DOHH2 (cell line): ENCODE results near the gene ZIC4.

ENCODE experiments used
- H3F3A ChIP-seq: fragments of 200-600 bp; sonication (generic), shearing (Covaris generic); 2 replicates; pipeline ENCODE4 v1.6.0; 2016; ENCODE audit warnings: antibody characterized with exemption, mild to moderate bottlenecking; ENCODE audit not compliant: control insufficient read depth, insufficient read depth
- H3K27ac ChIP-seq: fragments of 200-600 bp; sonication (generic); 2 replicates; pipeline ENCODE4 v1.5.1; 2014; ENCODE audit warnings: low read depth, mild to moderate bottlenecking, low read length, moderate library complexity
- H3K27me3 ChIP-seq: fragments of 200-600 bp; sonication (generic); 2 replicates; pipeline ENCODE4 v1.6.1; 2014; ENCODE audit warnings: mild to moderate bottlenecking, low read length, mixed read lengths; ENCODE audit not compliant: control insufficient read depth
- H3K36me3 ChIP-seq: fragments of 200-600 bp; sonication (generic); 2 replicates; pipeline ENCODE4 v1.6.1; 2014; ENCODE audit warnings: mild to moderate bottlenecking, low read length, moderate library complexity, mixed read lengths; ENCODE audit not compliant: control insufficient read depth
- H3K4me1 ChIP-seq: fragments of 200-600 bp; sonication (generic); 2 replicates; pipeline ENCODE4 v1.6.1; 2014; ENCODE audit warnings: mild to moderate bottlenecking, low read length, mixed read lengths; ENCODE audit not compliant: control insufficient read depth
- H3K4me2 ChIP-seq: fragments of 200-600 bp; sonication (generic); 2 replicates; pipeline ENCODE4 v1.6.0; 2014; ENCODE audit warnings: mild to moderate bottlenecking, low read length, moderate library complexity
- H3K4me3 ChIP-seq: fragments of 200-600 bp; sonication (generic); 2 replicates; pipeline ENCODE4 v1.5.1; 2014; ENCODE audit warnings: mild to moderate bottlenecking, low read length, mixed read lengths
- H3K79me2 ChIP-seq: fragments of 200-600 bp; sonication (generic); 2 replicates; pipeline ENCODE4 v1.6.1; 2014; ENCODE audit warnings: mild to moderate bottlenecking, low read length, mixed read lengths; ENCODE audit not compliant: control insufficient read depth
- H3K9me2 ChIP-seq: fragments of 200-600 bp; sonication (generic); replicated peaks from 2 replicates; pipeline ENCODE4 v1.6.1; 2014; ENCODE audit warnings: mild to moderate bottlenecking, low read length, mixed read lengths; ENCODE audit not compliant: control insufficient read depth
- H3K9me3 ChIP-seq: fragments of 200-600 bp; sonication (generic); 2 replicates; pipeline ENCODE4 v1.6.1; 2014; ENCODE audit warnings: antibody characterized with exemption, low read length, mixed read lengths; ENCODE audit not compliant: control insufficient read depth, insufficient read depth
- H4K20me1 ChIP-seq: fragments of 200-600 bp; sonication (generic); 2 replicates; pipeline ENCODE4 v1.6.0; 2014; ENCODE audit warnings: low read depth, mild to moderate bottlenecking, antibody characterized with exemption, low read length, moderate library complexity; ENCODE audit not compliant: control insufficient read depth, insufficient read depth
- EZH2phosphoT487 ChIP-seq: fragments of 200-600 bp; sonication (generic); IDR thresholded peaks from 2 replicates; pipeline ENCODE4 v1.6.1; 2017; ENCODE audit warnings: borderline replicate concordance, mild to moderate bottlenecking, antibody characterized with exemption, low read length, moderate library complexity, mixed read lengths
- TF ChIP-seq, protein P1 (sequence below): fragments of 200-600 bp; sonication (generic); IDR thresholded peaks from one replicate; pipeline ENCODE4 v1.5.1; 2014; ENCODE audit warnings: antibody characterized with exemption, mild to moderate bottlenecking, low read depth, low read length; ENCODE audit not compliant: poor library complexity, severe bottlenecking

Gene ZIC4

DNA sequence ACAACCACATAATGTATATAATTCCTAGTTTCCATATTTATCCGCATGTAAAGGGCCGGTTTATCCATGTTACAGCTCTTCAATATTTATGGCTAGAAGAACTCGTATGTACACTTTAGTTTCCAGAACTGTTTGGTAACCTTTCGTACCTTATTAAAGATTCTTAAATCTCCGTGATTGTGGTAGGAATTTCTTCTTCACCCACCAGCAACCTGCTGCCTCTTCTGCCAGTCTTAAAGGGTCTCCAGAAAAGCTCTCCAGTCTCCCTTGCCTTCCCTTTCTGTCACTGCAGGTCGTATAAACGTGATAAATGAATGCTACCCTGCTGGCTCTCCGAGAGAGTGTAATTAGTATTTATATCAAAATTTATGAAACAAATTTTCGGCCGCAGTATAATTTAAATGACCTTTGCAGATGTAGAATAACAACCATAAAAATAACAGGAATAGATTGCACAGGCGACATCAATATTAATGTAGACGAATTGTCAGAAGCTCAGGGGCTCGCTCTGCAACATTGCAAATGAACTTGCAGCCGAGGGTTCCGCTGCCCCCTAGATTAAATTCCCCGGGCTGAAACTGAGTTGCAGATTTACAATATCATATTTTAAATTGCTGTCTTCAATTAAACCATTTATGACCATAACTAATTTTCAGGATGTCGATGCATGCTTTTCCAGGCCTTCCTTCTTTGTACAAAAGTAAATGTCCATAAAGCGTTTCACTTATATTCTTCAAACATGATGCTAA lies 8.2 kb upstream of the ZIC4 start:
- Histone ChIP-seq H3K9me2 (no peaks in the 10 kb centered on the region), H3K4me1 (no peaks in the 10 kb centered on the region), H3K27ac (no peak overlapping the region), H3K4me2 (no peak overlapping the region), H3K27me3 (no peaks in the 10 kb centered on the region), H3K79me2 (no peaks in the 10 kb centered on the region), H4K20me1 (no peaks in the 10 kb centered on the region), H3F3A (no peaks in the 10 kb centered on the region), H3K36me3 (no peaks in the 10 kb centered on the region), H3K4me3 (no peak overlapping the region), H3K9me3 (peaks cover 5% of the 10 kb centered on the region; the same call in 1 of the 2 replicates)
- TF ChIP-seq, protein P1, sequence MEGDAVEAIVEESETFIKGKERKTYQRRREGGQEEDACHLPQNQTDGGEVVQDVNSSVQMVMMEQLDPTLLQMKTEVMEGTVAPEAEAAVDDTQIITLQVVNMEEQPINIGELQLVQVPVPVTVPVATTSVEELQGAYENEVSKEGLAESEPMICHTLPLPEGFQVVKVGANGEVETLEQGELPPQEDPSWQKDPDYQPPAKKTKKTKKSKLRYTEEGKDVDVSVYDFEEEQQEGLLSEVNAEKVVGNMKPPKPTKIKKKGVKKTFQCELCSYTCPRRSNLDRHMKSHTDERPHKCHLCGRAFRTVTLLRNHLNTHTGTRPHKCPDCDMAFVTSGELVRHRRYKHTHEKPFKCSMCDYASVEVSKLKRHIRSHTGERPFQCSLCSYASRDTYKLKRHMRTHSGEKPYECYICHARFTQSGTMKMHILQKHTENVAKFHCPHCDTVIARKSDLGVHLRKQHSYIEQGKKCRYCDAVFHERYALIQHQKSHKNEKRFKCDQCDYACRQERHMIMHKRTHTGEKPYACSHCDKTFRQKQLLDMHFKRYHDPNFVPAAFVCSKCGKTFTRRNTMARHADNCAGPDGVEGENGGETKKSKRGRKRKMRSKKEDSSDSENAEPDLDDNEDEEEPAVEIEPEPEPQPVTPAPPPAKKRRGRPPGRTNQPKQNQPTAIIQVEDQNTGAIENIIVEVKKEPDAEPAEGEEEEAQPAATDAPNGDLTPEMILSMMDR, result no peak
- no peak for TF ChIP-seq EZH2phosphoT487

DNA sequence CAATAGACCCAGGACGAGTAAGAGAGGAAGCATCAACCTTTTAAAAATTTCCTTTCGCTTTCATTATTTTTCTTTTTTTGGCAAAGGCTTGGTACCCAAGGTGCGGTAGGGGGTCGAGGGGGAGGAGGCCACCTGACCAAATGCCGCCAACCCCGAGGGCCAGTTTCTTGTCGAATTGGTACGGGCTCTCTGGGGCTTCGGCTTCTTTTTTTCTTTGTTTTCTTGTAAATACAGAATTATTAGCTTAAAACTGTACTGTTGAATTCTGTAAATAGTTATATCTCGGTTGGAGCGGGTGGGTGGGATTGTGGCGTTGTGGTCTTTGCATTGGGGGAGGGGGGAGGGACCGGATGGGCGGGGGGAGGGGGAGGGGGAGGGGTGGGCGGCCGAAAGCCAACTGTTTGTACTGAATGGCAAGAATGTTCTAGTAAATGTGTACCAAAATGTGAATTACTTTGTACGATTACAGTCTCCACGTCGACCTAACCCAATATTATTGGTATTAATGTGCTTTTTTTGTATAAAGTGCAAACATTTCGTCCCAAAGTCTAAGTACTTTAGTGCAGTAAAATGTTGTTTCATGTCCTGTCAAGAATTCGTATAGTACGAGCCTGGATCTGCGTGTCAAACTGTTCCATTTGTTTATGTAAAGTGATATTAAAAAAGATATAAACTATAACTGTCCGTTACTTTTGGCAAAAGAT lies 7.5 kb upstream of the ZIC4 start:
- Histone ChIP-seq H3K36me3 (no peaks in the 10 kb centered on the region), H4K20me1 (no peaks in the 10 kb centered on the region), H3K27me3 (no peaks in the 10 kb centered on the region), H3K4me1 (no peaks in the 10 kb centered on the region), H3K4me2 (no peak overlapping the region), H3K4me3 (no peak overlapping the region), H3K9me3 (peaks cover 5% of the 10 kb centered on the region; the same call in 1 of the 2 replicates), H3F3A (no peaks in the 10 kb centered on the region), H3K9me2 (no peaks in the 10 kb centered on the region), H3K27ac (no peak overlapping the region), H3K79me2 (no peaks in the 10 kb centered on the region)
- TF ChIP-seq EZH2phosphoT487, result no peak
- TF ChIP-seq, protein P1, result no peak

DNA sequence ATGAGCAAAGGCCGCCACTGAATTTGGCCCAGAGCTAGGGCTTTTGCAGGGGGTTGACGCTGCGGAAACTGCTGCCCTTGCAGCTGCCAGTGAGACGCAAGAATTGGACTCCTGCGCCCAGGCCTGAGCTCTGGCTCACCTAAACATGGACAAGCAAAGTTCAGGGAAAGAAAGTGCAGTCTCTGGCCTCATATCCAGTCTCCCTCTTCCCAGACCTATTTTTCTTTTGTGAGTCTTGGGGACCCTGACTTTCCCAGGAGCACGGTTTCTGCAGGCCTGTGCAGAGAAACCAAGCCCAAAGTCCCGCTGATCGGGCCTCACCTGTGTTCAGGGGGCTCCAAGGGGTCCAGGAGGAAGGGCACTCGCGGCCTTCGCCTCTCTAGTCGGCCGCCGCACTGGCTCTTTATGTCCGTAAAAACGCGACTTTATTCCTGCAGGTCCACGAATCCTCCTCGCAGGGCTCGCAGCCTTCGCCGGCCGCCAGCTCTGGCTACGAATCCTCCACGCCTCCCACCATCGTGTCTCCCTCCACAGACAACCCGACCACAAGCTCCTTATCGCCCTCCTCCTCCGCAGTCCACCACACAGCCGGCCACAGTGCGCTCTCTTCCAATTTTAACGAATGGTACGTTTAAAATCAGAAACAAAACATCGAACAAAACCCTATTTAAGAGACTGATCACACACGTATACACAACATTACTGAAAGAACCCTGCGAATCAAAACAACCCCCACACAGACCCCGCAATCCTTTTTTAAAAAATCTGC lies 6.8 kb upstream of the ZIC4 start:
- Histone ChIP-seq H3K9me2 (no peaks in the 10 kb centered on the region), H3K4me1 (no peaks in the 10 kb centered on the region), H3K9me3 (peaks cover 5% of the 10 kb centered on the region; the same call in 1 of the 2 replicates), H3K27ac (no peak overlapping the region), H3K27me3 (no peaks in the 10 kb centered on the region), H3K79me2 (no peaks in the 10 kb centered on the region), H4K20me1 (no peaks in the 10 kb centered on the region), H3F3A (no peaks in the 10 kb centered on the region), H3K4me3 (no peak overlapping the region), H3K4me2 (no peak overlapping the region), H3K36me3 (no peaks in the 10 kb centered on the region)
- no peak for TF ChIP-seq EZH2phosphoT487
- TF ChIP-seq, protein P1, result no peak
